NCI-H2171 treated with DMSO at 0.1 percent for 48 hours (cell line): ENCODE data around the gene PDE9A.

Experiments used
- DNase-seq: peaks from one replicate; lab custom pipeline; 2025; lab: John Stamatoyannopoulos, UW

PDE9A gene

DNA sequence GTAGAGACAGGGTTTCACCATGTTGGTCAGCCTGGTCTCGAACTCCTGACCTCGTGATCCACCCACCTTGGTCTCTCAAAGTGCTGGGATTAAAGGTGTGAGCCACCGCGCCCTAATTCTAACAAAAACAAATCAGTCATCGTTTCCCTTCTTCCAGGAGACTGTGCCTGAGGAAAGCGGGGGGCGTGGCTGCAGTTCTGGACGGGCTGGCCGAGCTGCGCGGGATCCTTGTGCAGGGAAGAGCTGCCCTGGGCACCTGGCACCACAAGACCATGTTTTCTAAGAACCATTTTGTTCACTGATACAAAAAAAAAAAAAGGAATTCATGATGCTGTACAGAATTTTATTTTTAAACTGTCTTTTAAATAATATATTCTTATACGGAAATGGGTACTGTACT, 121.7 kb downstream of the PDE9A start:
- no peak for DNase-seq

DNA sequence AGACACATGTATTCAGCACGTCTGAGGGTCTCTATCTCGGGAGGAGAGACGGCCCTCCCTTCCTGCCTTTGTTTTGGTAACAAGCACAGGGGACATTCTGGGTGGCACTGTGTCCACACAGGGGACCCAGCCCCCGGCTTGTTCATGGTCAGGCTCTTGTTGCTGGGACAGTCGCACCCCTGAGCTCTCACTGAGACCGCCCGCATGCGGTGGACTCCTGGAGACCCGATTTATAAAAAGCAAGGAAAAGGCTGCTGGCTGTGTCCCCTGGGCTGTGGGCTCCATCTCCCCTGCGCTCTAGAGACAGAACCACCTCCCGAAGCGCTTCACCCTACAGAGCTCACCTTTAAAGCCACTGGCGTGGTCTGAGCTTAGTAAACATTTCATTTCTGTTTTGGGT, 122.5 kb downstream of the PDE9A start:
- no peak for DNase-seq

DNA sequence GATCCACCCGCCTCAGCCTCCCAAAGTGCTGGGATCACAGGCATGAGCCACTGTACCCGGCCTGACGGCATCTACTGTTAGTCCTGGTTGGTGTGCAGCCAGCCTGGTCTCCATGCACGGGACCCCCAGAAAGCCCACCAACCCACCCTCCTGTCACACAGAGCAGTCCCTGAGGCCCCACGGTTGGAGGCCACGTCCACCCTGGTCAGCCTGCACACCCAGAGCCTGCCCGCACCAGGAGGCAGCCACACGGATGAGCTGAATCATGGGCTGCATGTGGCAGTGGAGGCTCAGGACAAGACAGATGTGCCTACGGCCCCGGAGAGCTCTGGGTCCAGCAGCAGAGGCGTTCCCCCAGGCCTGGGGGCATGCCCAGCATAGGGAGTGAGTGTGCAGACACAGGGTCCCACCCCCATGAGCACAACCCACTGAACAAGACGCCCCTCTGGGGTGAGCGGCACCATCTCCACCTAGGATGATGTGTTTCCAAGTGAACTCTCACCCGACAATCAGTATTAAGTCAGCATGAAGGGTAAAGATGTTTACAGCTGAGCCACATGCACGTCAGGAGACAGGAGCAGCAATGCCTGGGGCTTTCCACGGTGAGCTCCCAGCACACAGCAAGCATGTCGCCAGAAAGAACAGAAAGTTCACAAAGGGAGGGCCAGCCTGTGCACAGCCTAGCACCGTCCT, 123.8 kb downstream of the PDE9A start:
- no peak for DNase-seq

DNA sequence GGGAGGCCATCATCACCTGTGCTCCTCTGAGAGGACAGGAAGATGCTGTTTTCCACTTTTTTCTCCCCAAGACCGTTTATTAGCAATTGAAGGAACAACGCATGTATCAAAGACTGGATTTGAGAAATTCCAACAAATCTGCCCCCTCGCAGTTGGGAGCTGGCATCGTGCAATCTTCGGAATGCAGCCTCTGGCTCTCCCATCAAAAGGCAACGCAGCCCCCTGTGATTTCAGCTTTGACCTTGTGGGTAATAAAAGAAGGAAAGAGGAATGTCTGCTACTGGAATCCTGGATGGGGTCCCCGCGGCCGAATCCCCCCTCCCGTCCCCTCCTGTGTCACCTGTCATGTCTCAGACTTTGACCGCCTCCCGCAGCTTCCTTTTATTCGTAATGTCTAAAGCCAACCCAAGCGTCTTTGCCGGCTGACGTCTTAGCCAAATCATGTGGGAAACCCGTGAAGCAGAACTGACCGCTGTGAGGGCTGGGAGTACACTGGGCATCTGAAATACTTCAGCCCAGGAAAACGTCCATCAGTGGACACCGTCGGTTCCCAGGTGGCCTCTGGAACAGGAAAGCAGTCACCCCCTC, 124.4 kb downstream of the PDE9A start:
- no peak for DNase-seq

DNA sequence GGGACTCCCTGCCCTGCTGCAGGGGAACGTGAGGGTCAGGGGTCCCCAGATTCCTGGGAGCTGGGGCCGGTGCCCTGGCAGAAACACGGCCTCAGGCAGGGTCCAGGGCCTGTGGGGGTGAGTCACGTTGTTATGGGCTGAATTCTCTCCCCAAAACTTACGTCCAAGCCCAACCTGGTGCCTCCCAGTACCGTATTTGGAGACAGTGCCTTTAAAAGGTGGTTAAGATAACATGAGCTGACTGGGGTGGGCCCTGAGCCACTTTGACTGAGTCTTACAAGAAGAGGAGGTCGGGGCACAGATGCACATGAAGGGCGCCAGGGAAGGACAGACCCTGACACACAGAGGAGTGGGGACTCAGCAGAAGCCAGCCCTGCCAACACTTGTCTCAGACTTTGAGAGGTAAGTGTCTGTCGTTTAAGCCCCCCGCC, 126.0 kb downstream of the PDE9A start:
- DNase-seq: no peak

DNA sequence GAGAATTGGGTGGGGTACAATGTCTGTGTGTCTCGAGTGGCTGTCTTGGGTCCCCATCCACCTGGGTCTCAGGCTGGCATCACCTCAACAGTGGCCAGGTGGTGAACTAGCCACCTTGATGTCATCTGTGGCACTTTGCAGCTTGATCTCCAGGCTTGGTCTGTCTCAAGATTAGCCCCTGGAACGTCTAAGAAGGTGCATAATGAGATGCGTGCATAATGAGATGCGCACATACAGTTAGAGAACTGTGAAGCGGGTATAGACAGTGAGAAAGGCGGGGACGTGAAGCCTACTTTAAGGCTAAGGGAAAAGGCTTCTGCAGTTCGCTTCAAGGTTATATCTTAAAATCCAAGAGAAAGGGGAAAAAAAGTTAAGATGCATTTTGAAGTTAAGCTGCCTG, 127.2 kb downstream of the PDE9A start:
- no peak for DNase-seq

DNA sequence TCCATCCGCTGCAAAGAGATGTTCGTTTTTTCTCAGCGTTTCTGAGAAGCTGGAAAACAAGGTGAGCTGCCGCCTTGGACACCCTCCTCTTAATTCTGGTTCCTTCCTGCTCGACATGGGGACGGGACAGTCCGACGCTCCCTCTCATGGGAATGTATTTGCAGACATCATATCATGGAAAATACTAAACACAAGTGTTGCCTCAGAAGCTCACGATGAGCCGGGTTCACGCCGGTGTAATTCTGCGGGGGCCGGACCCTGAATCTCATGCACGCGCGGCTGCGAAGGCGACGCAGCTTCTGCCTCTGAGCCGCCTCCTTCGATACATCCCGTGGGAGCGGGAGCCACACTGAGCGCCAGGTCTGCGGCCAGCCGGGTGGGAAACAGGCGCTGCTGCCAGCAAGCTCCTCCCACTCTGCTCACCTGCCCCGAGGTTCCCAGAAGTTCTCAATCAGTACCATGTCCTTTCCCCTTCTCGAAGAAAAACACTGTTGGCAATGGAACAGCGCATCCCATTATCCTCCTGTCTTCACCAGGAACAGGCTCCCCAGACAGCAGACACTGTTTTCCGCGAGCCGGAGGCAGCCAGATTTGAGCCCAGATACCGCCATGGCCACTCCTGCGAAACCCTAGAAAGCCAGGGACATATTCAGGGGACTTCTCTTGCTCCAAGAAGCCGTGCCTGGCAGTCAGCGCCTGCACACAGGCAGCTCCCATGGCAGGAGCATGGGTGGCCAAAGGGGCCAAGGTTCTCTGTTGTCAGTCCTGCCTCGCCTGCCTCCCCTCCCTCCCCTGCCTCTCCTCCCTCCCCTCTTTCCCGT, 127.9 kb downstream of the PDE9A start:
- peak; percentile 73 for DNase-seq

DNA sequence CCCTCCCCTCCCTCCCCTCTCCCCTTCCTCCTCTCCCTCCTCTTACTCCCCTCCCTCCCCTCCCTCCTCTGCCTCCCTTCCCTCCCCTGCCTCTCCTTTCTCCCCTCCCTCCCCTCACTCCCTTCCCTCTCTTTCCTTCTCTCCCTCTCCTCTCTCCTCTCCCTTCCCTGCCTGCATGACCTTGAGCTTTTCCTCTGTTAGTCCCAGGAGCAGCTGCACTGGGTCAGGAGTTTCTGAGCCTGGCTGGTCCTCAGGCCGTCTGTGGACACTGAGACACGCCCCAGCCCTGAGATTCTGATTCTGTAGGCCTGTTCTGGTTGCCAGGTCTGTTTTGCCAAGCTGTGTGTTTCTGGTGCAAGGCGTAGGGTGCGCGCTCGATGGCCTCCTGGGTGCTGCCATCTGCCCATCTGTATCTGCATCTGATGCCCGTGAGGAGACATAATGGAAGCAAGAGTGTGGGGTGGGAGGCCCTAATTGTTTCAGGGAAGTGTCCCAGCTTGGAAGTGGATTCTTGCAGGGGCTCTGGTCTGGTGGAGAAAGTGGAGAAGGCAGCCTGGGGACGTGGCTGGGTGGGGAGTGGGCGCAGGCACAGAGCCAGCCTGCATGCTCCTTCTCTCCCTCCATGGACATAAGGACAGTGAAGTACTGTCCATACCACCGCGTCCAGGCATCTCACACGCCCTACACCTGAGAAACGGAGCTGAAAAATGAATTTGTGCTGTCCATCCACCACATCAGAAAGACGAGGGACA, 128.7 kb downstream of the PDE9A start:
- peak; percentile 63 for DNase-seq

DNA sequence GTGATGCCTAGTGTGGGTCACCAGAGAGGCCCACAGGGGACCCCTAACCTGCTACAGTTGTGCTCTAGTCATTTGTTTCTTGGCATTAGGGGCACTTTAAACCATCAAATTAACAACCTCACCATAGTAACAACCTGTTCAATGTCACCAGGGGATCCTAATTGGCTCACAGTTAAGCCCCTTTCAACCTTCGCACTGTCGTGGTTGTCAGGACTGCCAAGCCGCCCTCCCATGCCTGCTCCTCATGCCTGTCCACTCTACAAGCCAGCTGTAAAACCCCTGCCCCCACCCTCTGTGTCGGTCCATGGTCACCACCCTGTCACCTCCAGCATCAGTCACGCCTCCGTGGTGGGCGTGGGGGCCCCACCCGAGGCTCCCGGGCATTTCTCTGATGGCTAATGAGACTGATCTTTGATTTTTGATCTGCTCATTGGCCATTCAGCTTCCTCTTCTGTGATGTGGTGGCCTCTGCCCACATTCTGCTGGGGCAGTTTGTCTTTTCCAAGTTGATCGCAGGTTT, 129.4 kb downstream of the PDE9A start:
- no peak for DNase-seq

DNA sequence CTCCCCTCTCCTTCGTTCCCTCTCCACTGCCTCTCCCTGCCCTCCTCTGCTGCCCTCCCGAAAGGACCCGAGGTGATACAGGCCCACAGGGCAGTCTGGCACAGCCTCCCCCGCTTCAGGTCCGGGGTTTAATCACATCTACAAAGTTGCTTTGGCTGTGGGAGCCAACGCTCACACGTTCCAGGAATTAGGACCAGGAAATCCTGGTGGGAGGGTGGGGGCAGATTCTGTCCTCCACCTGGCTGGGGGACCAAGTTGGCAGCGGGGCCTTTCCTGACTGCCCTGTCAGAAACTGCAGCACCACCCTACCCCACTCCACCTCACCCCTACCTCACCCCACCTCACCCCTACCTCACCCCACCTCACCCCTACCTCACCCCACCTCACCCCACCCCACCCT, 130.9 kb downstream of the PDE9A start:
- no peak for DNase-seq

DNA sequence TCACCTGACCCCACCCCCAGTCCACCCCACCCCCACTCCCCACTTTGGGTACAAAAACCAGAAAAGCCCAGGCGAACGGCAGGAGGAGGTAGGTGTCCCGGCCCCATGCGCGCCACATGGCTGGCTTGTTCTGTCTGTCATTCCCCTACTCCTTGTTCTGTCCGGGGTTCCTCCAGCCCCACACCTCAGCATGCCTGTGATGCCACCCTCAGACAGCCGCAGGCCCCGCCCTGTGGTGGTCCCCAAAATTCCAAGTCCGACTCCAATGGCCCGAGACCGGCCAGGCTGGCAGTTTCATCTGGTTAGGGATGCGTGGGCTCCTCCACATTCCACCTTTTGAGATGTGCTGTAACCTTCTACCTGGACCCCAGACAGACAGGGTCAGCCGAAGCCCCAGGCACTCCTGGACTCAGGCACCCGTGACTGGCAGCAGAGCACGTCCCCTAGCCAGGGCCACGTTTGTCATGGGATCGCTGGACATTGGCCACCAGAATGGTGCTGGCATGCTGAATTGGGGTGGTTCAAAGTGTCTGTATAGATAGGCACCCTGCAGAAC, 131.6 kb downstream of the PDE9A start:
- DNase-seq: no peak

DNA sequence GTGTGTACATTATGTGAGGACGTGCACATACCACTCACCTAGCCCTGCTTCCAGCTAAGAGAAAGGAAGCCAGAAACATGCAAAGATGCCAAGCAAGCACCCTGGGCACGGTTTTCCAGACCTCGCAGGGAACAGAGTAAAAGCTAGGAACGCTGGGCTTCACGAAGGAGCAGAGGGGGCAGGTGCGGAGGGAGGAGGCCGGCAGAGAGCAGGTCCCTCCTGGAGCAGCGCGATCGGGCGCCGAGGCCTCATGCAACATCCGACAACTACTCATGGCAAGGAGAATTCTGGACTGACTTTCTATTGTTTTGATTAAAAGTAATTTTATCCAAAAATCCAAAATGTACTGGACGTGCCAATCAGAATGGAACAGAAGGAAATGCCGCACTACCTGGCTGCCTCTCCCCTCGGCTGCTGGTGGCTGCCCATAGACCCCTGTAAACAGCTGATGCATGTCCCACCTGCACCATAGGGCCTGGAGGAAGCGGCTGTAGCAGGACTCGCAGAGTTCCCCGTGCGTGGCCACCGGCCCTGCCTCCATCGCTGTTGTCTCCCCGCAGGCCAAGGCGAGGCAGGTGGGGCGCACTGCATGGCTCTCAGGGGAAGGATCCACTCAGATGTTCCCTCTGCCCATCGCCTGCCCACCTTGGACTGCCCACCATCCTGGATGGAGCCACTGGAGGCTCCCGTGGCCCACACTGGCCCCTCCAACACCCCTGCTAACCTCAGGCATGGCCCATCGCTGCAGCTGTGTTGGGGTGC, 132.4 kb downstream of the PDE9A start:
- no peak for DNase-seq

DNA sequence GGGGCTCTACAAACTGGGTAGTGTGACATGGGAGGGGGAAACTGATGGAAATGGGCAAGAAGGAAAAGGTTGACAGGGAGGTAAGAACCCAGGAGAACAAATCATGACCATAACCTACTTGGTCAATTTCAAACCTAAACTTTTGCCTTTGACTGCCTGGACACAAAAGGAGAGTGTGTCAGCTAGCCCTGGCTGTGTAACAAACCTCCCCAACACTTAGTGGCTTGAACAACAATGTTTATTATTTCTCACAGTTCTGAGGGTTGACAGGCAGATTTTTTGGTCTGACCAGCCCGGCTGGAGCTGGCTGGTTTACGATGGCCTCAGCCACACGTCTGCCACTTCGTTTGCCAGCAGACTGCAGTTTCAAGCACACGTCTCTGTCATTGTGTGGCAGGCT, 133.5 kb downstream of the PDE9A start:
- no peak for DNase-seq

DNA sequence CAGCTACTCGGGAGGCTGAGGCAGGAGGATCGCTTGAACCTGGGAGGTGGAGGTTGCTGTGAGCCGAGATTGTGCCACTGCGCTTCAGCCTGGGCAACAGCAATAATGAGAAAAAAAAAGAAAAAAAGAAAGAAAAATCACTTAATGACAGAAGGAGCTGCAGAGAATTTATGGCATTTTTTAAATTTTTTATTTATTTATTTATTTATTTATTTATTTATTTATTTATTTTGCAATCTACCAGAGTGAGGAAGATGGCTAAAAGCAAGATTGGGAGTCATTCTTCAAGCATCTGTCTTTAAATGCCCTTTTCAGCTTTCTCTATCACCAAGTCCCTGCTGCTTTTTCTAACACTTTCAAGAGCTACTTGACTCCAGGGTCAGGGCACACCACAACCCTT, 134.2 kb downstream of the PDE9A start:
- DNase-seq: no peak

DNA sequence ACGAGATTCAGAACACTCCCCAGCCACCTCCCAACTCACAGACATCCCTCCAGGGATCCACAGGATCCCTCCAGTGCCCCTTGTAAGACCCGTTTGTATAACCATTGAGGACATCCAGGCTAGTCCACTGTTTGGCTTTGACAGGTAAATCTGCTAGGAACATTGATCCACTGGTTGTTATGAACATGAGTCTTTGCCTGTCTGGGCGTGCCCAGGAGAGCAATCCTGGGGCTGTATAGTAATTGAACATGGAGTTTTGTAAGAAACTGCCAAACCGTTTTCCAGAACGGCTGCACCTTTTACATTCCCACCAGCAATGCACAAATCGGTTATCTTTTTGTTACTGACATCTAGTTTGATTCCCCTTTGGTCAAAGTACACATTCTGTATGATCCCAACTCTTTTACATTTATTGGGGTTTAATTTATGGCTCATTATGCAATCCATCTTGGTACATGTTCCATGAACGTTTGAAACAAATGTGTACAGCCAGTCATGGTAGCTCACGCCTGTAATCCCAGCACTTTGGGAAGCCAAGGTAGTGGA, 137.2 kb downstream of the PDE9A start:
- DNase-seq: peak; percentile 31

DNA sequence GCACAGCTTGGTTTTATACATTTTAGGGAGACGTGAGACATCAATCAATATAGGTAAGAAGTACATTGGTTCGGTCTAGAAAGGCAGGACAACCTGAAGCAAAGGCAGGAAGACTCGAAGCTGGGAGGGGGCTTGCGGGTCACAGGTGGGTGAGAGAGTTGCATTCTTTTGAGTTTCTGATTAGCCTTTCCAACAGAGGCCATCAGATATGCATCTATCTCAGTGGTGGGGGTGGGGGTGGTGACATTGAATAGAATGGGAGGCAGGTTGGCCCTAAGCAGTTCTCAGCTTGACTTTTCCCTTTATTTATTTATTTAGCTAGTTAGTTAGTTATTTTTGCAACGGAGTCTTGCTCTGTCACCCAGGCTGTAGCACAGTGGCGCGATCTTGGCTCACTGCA, 140.4 kb downstream of the PDE9A start:
- no peak for DNase-seq

DNA sequence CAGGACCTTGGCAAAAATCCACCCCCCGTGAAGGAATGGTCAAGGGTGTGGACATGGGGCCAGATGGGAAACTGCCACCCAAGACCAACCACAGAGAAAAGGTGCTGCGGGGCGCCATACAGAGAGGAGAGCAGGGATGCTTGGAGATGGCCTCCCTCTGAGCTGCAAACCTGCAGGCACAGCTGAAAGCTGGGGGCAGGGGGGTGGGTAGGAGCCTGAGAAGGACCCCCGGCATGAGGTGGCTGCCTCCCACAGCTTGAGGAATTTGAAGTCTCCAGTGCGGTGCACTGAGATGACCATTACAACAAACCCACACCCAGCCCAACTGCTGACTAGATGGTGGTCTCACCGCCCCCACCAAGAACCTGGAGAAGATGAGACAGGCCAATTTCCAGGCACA, 141.1 kb downstream of the PDE9A start:
- no peak for DNase-seq

DNA sequence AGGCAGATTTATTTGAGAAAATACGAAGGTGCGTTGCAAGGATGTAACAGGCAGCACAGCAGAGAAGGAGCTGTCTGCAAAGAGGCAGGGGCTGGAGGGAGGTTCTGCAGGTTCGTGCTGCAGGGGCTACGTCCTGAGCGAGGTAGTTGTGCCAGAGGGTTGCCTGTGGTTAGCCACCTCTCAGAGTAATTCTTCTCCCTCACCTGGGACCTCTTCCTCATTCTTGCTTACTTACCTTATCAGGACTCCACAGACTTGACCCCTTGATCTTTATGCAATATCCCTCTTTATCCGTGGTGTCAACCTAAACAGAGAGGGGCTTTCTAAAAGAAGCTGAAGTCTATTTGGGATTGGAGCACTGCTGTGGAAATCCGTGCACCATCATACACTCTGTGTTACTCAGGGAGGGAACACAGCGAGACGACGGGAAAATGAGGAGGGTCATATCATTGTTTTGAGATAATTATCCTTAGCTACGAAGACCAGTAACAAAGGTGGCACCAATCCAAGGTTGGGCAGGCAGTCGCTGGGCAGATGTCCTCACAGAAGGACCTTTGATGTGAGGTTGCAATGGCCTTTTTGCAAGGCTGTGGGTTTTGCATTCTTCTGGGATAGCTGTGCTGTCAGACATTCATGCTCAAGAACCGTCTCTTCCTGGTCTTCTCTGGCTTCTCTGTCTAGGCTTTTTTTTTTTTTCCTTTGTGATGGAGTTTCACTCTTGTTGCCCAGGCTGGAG, 143.1 kb downstream of the PDE9A start:
- no peak for DNase-seq

DNA sequence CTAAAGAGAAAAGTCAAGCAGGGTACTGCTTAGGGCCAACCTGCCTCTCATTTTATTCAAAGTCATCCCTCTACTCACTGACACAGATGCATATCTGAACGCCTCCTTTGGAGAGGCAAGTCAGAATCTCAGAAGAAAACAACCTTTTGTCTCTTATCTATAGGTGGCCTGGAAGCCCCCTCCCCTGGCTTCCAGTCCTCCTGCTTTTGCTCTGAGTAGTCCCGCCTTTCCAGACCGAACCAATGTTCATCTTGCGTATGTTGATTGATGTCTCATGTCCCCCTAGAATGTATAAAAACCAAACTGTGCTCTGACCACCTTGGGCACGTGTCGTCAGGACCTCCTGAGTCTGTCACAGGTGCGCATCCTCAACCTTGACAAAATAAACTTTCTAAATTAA, 144.1 kb downstream of the PDE9A start:
- DNase-seq: no peak

DNA sequence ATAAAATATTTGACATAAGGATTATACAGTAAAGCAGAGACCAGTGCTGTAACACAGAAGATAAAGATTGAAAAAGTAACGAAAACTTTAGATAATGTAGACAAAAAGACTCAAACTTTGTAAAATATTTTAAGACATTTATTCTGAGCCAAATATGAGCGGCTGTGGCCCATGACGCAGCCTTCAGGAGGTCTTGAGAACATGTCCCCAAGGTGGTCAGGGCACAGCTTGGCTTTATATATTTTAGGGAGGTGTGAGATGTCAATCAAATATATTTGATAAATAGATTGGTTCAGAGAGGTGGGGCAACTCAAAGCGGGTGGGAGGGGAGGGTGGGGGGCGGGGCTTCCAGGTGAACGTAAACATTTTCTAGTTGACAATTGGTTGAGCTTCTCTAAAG, 144.7 kb downstream of the PDE9A start:
- no peak for DNase-seq
